ENCODE results near the gene CYB5A.

Gene CYB5A

GRCh38 chr18:74248189-74248588 is 43.6 kb downstream of the CYB5A start:
- H3K4me3 ChIP-seq (ENCODE audit: low read depth, low read length) = no peak overlapping the region
- no peak for TF ChIP-seq CTCF (IDR thresholded peaks at IDR 0.05; ENCODE audit: low read depth, low read length, missing control alignments)
- DNase-seq (ENCODE audit: low read depth) = no peak
- in situ Hi-C loops (cut with HindIII; ENCODE audit: low sequenced_read_pairs) = no loop called here

- no peak overlapping the region for H3K4me3 ChIP-seq (ENCODE audit: low read depth, low read length)
- in situ Hi-C loops (cut with HindIII; ENCODE audit: low sequenced_read_pairs) = no loop called here
- no peak for DNase-seq (ENCODE audit: low read depth)
- TF ChIP-seq CTCF (IDR thresholded peaks at IDR 0.05; ENCODE audit: low read depth, low read length, missing control alignments) = no peak
These were observed 47.2 kb downstream of the CYB5A start for GRCh38 chr18:74244554-74244953.

GRCh38 chr18:74243127-74243526 is 48.6 kb downstream of the CYB5A start:
- H3K4me3 ChIP-seq (ENCODE audit: low read depth, low read length) = no peak overlapping the region
- in situ Hi-C loops (cut with HindIII; ENCODE audit: low sequenced_read_pairs) = no loop called here
- DNase-seq (ENCODE audit: low read depth) = no peak
- no peak for TF ChIP-seq CTCF (IDR thresholded peaks at IDR 0.05; ENCODE audit: low read depth, low read length, missing control alignments)

GRCh38 chr18:74242438-74243096 is 49.2 kb downstream of the CYB5A start:
- H3K4me3 ChIP-seq (ENCODE audit: low read depth, low read length) = no peak overlapping the region
- in situ Hi-C loops (cut with HindIII; ENCODE audit: low sequenced_read_pairs) = no loop called here
- DNase-seq (ENCODE audit: low read depth) = no peak
- TF ChIP-seq CTCF (IDR thresholded peaks at IDR 0.05; ENCODE audit: low read depth, low read length, missing control alignments) = no peak

- in situ Hi-C loops (cut with HindIII; ENCODE audit: low sequenced_read_pairs) = no loop called here
- no peak for TF ChIP-seq CTCF (IDR thresholded peaks at IDR 0.05; ENCODE audit: low read depth, low read length, missing control alignments)
- H3K4me3 ChIP-seq (ENCODE audit: low read depth, low read length) = no peak overlapping the region
- no peak for DNase-seq (ENCODE audit: low read depth)
These were observed 49.8 kb downstream of the CYB5A start for GRCh38 chr18:74241970-74242369.

GRCh38 chr18:74241426-74241825 is 50.3 kb downstream of the CYB5A start:
- H3K4me3 ChIP-seq (ENCODE audit: low read depth, low read length) = no peak overlapping the region
- no peak for TF ChIP-seq CTCF (IDR thresholded peaks at IDR 0.05; ENCODE audit: low read depth, low read length, missing control alignments)
- in situ Hi-C loops (cut with HindIII; ENCODE audit: low sequenced_read_pairs) = no loop called here
- no peak for DNase-seq (ENCODE audit: low read depth)

All from astrocyte of the cerebellum (primary cell).